ENCODE data around the gene VPS13A. TPM values are rescaled to one million over a fixed set of nuclear protein-coding genes. Genes with fewer than 3 reads are reported as not detected.

The VPS13A gene
- total and polyA plus RNA-seq, 10 of the 15 experiments (the other 5 are each of a cell fraction or from before 2014, with no cell fraction given): 10.0 to 35.2 (median 21.1) TPM

- ChIA-PET POLR2A (interaction anchor here (0.6 kb wide), 2 partner anchors 249 to 818 kb away, joined by 4 to 5 read pairs; no protein-coding TSS in a partner anchor), SMC1A (ENCODE audit: uncharacterized antibody, unreplicated experiment) (interaction anchor here (0.8 kb wide), 1 partner anchor 641 kb away, joined by 3 read pairs; no protein-coding TSS in a partner anchor), CTCF (interaction anchor here (0.7 to 3.7 kb wide), 3 partner anchors 9 to 684 kb away, joined by 3 to 42 read pairs (median 3); no protein-coding TSS in a partner anchor), RAD21 (ENCODE audit: unreplicated experiment) (interaction anchor here (1.0 kb wide), 1 partner anchor 25 kb away, joined by 3 read pairs; no protein-coding TSS in a partner anchor)
- no peaks in the 10 kb centered on the region for H3K27me3 ChIP-seq (replicated peaks in 1 of 2; ENCODE audit: control insufficient read depth in 2 of 2, insufficient read depth in 2 of 2, low read length in 1 of 2)
- H3K27ac ChIP-seq (ENCODE audit: control insufficient read depth, insufficient read depth): no peak overlapping the region
- BruUV-seq (replicated peaks): no TSS peak
- no peaks in the 10 kb centered on the region for H3K4me1 ChIP-seq (ENCODE audit: control insufficient read depth, insufficient read depth, low read length)
- no peak overlapping the region for H2AFZ ChIP-seq (ENCODE audit: control insufficient read depth, low read depth, low read length)
- ATAC-seq (no peak), DNase-seq (ENCODE audit: low read depth, low spot score) (no peak), FAIRE-seq (no peak)
- no peaks in the 10 kb centered on the region for H4K20me1 ChIP-seq (ENCODE audit: control insufficient read depth, insufficient read depth)
- intact Hi-C loops (cut with micrococcal nuclease; ENCODE audit: unreplicated experiment): loop anchor here (2.0 kb wide), 1 partner anchor 57 kb away; no protein-coding TSS in a partner anchor
- no peak overlapping the region for H3K9ac ChIP-seq (ENCODE audit: control insufficient read depth, insufficient read depth, low read length)
- no peaks in the 10 kb centered on the region for H3K9me3 ChIP-seq (replicated peaks; ENCODE audit: control insufficient read depth, insufficient read depth, low read length)
- WGBS (ENCODE audit: insufficient coverage, insufficient replicate concordance, low lambda C conversion rate, missing lambda C conversion rate): 65% methylated on average over 6 of the region's 6 CpGs
- no peaks in the 10 kb centered on the region for H3K36me3 ChIP-seq (ENCODE audit: control insufficient read depth in 2 of 2, insufficient read depth in 2 of 2, low read length in 1 of 2)
- no peak overlapping the region for H3K4me3 ChIP-seq
- no peak overlapping the region for H3K4me2 ChIP-seq (ENCODE audit: control insufficient read depth, insufficient read depth)
- in situ Hi-C loops (cut with MboI): no loop called here
- no peaks in the 10 kb centered on the region for H3K79me2 ChIP-seq (ENCODE audit: control insufficient read depth, insufficient read depth, low read length)
- TF ChIP-seq SUZ12 (IDR thresholded peaks at IDR 0.05; ENCODE audit: unreplicated experiment) (no peak), USF2 (IDR thresholded peaks at IDR 0.05; ENCODE audit: borderline replicate concordance, low read depth, low read length) (no peak), ZNF622 (IDR thresholded peaks at IDR 0.05) (no peak), POLR2AphosphoS2 (IDR thresholded peaks at IDR 0.05; ENCODE audit: low read depth, low read length) (no peak), CTCF (IDR thresholded peaks at IDR 0.05 in 2 of 3, conservative IDR thresholded peaks at IDR 0.05 in 1 of 3; ENCODE audit: control insufficient read depth in 2 of 3, extremely low read depth in 1 of 3, insufficient read depth in 1 of 3, low read depth in 3 of 3, low read length in 3 of 3) (no peak), CBX3 (IDR thresholded peaks at IDR 0.05; ENCODE audit: borderline replicate concordance, low read depth) (no peak), NR2F1 (conservative IDR thresholded peaks at IDR 0.05) (no peak), LARP7 (IDR thresholded peaks at IDR 0.05) (no peak), USF1 (IDR thresholded peaks at IDR 0.05; ENCODE audit: borderline replicate concordance, extremely low read length, insufficient read depth, low read depth, low read length) (no peak), BCL11A (IDR thresholded peaks at IDR 0.05; ENCODE audit: low read depth, low read length) (no peak), PBX3 (IDR thresholded peaks at IDR 0.05; ENCODE audit: insufficient replicate concordance, low read depth, low read length) (no peak), JUNB (IDR thresholded peaks at IDR 0.05) (no peak), SMAD5 (IDR thresholded peaks at IDR 0.05; ENCODE audit: low read depth) (no peak), ZNF207 (IDR thresholded peaks at IDR 0.05; ENCODE audit: borderline replicate concordance) (no peak), E2F4 (IDR thresholded peaks at IDR 0.05; ENCODE audit: low read depth, low read length) (no peak), NFIC (IDR thresholded peaks at IDR 0.05; ENCODE audit: low read depth, low read length) (no peak)
Measured at GRCh38 chr9:77432053-77432452, 254.7 kb downstream of the VPS13A start.
